GM18907 (cell line): ENCODE measurements around the gene ACSM4.
A peak's percentile ranks its signal among the peaks of the same experiment; 100 is the strongest.
"Not testable (repeated sequence)": the region's sequence is repeated elsewhere in the genome, so short reads cannot be mapped to it uniquely, and the experiment has no call there.

Experiments used
- ATAC-seq: cut with Tn5 transposase; IDR thresholded peaks from one replicate; pipeline ENCODE4 v1.9.1; 2021; ENCODE audit warnings: mild to moderate bottlenecking, moderate library complexity; ENCODE audit not compliant: unreplicated experiment

The ACSM4 gene, protein sequence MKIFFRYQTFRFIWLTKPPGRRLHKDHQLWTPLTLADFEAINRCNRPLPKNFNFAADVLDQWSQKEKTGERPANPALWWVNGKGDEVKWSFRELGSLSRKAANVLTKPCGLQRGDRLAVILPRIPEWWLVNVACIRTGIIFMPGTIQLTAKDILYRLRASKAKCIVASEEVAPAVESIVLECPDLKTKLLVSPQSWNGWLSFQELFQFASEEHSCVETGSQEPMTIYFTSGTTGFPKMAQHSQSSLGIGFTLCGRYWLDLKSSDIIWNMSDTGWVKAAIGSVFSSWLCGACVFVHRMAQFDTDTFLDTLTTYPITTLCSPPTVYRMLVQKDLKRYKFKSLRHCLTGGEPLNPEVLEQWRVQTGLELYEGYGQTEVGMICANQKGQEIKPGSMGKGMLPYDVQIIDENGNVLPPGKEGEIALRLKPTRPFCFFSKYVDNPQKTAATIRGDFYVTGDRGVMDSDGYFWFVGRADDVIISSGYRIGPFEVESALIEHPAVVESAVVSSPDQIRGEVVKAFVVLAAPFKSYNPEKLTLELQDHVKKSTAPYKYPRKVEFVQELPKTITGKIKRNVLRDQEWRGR

DNA sequence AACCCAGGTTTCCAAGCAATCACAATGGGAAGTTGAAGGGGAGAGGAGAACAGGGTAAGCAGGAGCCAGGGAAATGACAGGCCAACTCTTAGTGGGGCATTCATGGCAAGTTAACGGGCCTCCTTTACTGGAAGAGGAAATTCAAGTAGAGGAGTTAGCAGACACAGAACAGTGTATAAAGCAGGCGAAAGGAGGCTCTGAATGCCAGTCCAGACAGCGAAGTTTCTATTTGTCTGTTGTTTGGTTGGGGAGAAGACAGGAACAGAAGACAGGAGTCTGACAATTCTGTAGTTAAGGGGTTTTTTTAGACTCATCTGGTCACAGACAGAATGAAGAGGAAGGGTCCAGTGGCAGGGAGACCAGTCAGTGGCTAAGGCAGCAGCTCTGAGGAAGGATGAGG lies at the start of gene ACSM4:
TSS of gene ACSM4 (plus strand) at position 301 of the 400 bp plus-strand sequence. CDS start 260 bp downstream, outside the sequence.
- no peak for ATAC-seq

GRCh38 chr12:7259060-7259459 lies 44.8 kb upstream of the ACSM4 start:
- no peak for ATAC-seq

- no peak for ATAC-seq
These were observed 39.3 kb upstream of the ACSM4 start for GRCh38 chr12:7264538-7264937.

GRCh38 chr12:7265251-7265650 lies 38.6 kb upstream of the ACSM4 start:
- no peak for ATAC-seq

DNA sequence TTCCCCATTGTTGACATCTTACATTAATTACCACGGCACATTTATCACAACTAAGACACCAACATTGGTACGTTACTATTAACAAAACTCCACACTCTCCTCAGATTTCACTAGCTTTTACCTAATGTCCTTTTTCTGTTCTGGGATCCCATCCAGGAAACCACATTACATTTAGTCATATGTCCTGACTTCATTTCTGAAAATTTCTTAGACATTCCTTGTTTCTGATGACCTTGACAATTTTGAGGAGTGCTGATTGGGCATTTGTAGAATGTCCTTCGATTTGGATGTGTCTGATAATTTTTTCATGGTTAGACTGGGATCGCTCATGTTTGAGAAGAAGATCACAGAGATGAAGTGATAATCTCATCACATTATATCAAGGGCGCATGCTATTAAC lies 34.6 kb upstream of the ACSM4 start:
- no peak for ATAC-seq

GRCh38 chr12:7271893-7272514 lies 31.9 kb upstream of the ACSM4 start:
- no peak for ATAC-seq

GRCh38 chr12:7275482-7275881 lies 28.4 kb upstream of the ACSM4 start:
- ATAC-seq = not testable (repeated sequence)

- peak; percentile 64 for ATAC-seq
These were observed 21.0 kb upstream of the ACSM4 start for GRCh38 chr12:7282844-7283243.

- no peak for ATAC-seq
These were observed 14.1 kb upstream of the ACSM4 start for GRCh38 chr12:7289743-7290142.

DNA sequence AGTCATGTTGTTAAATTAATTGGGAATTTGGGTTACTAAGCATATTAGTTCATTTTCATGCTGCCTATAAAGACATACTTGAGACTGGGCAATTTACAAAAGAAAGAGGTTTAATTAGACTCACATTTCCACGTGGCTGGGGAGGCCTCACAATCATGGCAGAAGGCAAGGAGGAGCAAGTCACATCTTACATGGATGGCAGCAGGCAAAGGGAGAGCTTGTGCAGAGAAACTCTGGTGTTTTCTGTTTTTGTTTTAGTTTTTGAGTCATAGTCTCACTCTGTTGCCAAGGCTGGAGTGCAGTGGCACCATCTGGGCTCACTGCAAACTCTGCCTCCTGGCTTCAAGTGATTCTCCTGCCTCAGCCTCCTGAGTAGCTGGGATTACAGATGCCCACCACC lies 13.3 kb upstream of the ACSM4 start:
- ATAC-seq = not testable (repeated sequence)

GRCh38 chr12:7292300-7292699 lies 11.6 kb upstream of the ACSM4 start:
- ATAC-seq = no peak

DNA sequence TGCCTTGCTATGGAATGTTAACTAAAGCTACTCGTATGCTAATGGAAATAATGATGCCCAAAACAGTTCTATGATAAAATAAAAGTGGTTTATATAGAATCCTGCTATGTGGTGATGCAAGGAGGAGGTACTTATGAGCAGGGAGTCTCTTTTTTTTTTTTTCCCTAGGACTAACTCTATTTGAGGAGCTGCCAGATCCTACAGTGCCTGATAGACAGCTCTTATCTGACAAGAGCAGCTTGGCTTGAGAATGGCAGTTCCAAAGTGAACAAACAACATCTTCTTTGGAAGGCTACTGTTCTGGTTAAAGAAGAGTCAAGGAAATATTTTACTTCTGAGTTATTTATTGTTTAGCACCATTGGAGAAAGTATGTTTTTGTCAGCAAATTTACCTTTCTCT lies 10.2 kb upstream of the ACSM4 start:
- ATAC-seq = no peak

GRCh38 chr12:7295529-7295928 lies 8.3 kb upstream of the ACSM4 start:
- no peak for ATAC-seq

GRCh38 chr12:7297865-7298264 lies 6.0 kb upstream of the ACSM4 start:
- ATAC-seq = no peak

GRCh38 chr12:7302266-7302986 lies 1.4 kb upstream of the ACSM4 start:
- no peak for ATAC-seq

- ATAC-seq = no peak
These were observed 642 bp upstream of the ACSM4 start for GRCh38 chr12:7303230-7303629.

DNA sequence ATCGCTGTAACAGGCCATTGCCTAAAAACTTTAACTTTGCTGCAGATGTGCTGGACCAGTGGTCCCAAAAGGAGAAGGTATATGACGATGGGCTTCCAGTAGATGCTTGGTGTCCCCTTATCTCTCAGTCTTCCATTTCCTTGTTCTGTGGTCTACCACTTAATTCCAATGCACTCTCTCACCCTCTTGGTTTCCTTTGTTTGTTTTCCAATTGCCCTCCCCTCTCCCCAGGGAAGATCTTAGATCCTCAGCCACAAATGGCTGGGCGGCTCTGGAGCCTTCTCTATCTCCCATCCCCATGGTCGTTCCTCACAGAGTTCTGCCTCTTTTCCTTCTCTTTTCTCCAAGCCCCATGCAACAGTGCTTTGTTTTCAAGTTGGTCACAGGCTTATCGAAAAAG lies 584 bp downstream of the ACSM4 start:
- ATAC-seq = no peak

GRCh38 chr12:7310070-7310469 lies 6.2 kb downstream of the ACSM4 start:
- ATAC-seq = no peak

DNA sequence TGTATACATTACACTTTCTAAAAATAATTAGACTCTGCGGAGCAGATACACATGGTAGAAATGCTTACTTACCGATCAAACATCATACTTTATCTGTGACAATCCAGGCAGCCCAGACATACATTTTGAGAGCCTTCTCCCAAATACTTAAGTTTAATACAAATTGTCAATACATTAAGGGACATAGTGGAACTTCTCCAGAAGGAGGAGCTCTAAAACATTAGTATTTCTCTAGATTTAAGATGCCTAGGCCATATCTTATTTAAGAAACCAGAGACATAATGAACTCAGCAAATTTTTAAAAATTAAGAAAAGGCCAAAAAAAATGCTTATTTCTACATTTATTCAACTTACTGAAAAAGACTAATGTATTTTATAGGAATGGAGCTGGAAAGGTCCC lies 16.1 kb downstream of the ACSM4 start:
- no peak for ATAC-seq

DNA sequence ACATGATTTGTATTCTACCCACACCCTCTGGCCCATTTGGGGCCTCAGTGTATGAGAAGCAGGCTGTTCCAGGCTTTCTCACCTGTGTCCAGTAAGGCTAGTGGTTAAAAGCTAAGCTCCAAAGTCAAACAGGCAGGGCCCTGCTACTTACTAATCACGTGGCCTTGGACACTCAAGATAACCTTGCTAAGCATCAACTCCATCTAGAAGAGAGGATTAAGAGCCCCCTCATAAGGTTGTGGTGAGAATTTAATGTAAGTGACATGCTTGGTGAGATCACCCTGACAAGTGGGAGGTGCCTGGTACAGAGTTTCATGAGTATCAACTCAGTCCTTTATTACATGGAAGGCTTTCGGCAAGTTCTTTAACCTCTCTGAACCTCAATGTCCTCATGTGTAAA lies 17.8 kb downstream of the ACSM4 start:
- no peak for ATAC-seq

DNA sequence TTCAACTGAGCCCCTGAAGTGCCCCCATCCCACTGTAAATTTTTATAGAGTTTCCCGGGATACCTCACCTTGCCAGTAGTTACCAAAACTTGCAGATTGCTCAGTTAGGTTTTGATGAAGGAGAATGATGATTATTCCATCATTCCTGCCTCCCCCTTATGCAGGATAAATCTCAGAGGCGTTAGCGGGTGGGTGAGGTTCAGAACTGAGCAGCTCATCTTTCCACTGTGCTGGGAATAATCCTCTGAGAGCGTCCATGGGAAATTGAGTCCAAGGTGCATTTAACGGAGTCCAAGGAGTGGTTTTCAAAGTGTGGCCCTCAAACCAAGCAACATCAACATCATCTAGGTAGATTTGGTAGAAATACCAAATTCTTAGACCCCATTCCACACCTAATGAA lies 18.7 kb downstream of the ACSM4 start:
- ATAC-seq = no peak
